NCI-H2029 (cell line): ENCODE data around the gene SLCO2A1.
A peak's percentile ranks its signal among the peaks of the same experiment; 100 is the strongest.

Experiments used
- DNase-seq: peaks from one replicate; lab custom pipeline; 2025; lab: John Stamatoyannopoulos, UW

Gene SLCO2A1

DNA sequence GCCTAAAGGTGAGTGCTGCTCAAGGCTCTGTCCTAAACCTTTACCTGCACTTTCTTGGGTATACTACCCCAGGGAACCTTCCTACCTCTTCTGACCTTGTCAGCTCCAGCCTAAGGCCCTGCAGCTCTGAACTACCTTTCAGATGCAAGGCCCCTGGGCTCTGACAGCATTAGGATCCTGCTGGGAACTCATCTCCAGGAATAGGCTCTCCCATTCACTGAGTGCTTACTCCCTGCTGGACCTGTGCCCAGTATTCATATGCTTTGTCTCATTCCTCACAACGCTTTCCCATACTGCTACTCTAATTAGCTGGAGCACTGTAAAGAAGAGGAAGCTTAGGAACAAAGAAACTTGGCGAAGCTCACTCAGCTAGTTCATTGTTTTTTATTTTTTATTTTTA is 80.3 kb downstream of the SLCO2A1 start:
- peak; percentile 82 for DNase-seq

DNA sequence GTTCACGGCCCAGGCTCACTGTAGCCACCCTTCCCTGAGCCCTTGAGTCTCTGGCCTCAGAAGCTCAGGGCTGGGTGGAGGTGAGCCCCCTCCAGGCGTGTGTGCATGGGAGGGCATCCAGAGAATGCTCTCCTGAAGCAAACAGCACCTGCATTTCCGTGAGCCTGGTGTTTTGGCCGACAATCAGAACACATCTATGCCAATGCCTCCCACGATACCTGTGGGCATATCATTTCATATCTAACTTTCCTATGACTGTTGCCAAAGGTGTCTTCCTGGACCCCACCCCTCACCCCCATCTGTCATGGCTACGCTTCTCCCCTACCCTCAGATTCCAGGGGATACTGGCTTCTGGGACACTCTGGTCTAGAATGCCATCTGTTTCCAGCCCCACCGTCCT is 80.7 kb downstream of the SLCO2A1 start:
- no peak for DNase-seq

DNA sequence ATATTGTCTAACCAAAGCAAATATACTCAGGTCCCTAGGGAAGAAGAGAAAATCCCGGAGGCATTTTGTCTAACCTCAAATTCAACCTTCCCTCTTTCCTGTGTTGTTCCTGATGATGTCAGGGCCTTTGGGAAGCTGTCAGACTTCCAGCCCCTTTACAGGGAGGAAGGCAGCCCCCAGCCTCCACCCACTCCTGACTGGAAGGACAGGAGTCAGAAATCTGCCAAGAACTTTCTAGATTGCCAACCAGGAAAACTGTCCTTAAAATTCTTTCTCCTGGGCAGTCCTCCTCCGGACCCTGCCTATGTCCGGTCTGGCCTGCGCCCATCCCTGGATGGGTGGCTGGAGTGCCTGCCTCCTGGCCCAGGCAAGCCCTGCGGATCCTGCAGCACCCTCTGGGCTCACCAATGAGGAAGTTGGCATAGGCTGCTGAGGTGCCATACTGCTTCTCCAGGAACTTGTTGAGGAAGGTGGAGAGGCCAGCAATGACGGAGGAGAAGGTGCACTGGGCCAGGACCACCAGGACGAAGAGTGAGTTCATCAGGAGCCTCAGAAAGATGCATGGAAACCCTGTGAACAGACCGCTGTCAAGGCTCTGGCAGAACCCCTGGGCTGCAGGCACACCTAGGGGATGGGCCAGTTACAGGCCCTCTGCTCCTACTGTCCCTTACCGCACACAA is 81.5 kb downstream of the SLCO2A1 start:
- DNase-seq: no peak

GRCh38 chr3:133945381-133946095 is 84.2 kb downstream of the SLCO2A1 start:
- no peak for DNase-seq

- DNase-seq: no peak
These were observed 84.9 kb downstream of the SLCO2A1 start for GRCh38 chr3:133944641-133945380.

DNA sequence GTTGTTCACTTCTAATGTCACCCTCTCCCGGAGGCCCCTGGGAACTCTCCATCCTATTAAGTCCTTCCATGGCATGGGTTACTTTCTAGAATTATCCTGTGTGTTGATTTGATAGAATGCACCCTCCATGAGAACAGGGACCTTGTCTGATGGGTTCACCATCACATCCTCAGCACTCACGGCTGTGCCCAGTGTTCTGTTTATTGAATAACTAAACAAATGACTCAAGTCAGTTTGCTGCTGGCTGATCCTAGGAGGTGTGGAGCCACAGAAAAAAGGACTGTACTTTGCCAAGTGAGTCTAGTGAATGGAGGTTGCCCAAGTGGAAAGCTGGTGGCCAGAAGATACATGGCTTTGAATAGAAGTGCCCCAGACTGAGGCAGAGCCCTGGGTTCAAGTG is 85.5 kb downstream of the SLCO2A1 start:
- DNase-seq: no peak

DNA sequence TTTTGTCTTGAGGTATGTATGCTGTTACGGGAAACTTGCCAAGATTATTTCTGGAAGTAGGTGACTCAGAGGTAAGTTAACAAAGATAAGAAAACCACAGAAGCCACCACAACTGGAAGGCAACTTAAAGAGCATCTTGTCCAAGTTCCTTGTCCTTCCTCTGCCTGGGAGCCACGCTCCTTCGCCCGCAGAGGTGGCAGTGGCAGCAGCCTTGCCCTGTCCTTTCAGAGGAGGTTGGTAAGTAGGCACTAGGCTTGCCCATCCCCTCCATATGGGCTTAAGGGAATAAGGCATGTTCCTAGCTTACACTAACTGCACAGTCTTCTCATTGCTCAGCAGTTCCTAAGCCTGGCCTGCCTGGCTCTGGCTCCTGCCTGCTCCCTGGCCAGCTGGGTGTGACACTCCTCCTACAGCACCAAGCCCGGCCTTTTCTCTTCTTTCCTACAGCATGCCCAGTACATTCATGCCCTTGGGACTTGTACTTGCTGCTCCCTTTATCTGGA is 86.0 kb downstream of the SLCO2A1 start:
- DNase-seq: no peak

DNA sequence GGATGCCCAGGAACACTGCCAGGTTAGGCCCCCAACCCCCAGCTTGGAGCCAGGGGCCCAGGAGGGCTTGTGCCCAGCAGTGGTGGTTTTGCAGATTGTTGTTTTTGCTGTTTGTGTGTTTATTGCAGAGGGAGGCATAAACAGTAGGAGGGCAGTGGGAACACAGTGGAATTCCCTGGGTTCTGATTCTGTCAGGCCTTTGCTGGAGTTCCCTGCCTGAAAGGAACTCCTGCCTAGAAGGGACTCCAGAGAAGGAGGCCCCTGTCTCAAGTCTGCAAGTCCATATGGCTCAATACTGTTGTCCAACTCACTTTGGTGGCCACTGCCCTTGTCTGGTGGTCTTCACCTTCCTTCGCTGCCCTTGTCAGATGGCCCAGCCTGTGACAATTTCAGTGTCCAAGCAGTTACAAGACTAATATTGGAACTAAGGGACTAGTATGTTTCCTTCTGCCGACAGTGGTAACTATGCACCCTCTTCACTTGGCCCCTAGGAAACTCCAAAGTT is 86.6 kb downstream of the SLCO2A1 start:
- DNase-seq: no peak

GRCh38 chr3:133941415-133941821 is 88.3 kb downstream of the SLCO2A1 start:
- DNase-seq: peak; percentile 45

DNA sequence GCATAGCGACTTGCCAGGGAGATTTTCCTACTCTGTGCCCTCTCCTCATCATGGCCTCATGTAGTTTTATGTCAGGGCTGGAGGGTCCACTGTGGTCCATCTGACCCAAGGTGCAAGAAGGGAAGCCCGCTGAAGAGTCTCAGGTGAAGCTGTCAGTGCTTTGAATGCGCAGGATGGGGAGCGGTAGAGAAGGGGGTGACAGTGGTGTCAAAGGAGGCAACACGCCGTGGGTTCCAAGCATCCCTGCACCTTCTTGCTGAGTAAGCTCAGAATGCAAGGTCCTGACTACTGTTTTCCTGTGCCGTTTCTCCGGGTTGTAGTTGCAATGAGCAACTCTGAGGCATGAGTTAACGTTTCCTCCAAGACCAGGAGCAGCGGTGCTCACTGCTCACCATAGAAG is 89.2 kb downstream of the SLCO2A1 start:
- no peak for DNase-seq

- DNase-seq: no peak
These were observed 90.3 kb downstream of the SLCO2A1 start for GRCh38 chr3:133939463-133939835.

GRCh38 chr3:133938770-133939462 is 90.8 kb downstream of the SLCO2A1 start:
- no peak for DNase-seq

DNA sequence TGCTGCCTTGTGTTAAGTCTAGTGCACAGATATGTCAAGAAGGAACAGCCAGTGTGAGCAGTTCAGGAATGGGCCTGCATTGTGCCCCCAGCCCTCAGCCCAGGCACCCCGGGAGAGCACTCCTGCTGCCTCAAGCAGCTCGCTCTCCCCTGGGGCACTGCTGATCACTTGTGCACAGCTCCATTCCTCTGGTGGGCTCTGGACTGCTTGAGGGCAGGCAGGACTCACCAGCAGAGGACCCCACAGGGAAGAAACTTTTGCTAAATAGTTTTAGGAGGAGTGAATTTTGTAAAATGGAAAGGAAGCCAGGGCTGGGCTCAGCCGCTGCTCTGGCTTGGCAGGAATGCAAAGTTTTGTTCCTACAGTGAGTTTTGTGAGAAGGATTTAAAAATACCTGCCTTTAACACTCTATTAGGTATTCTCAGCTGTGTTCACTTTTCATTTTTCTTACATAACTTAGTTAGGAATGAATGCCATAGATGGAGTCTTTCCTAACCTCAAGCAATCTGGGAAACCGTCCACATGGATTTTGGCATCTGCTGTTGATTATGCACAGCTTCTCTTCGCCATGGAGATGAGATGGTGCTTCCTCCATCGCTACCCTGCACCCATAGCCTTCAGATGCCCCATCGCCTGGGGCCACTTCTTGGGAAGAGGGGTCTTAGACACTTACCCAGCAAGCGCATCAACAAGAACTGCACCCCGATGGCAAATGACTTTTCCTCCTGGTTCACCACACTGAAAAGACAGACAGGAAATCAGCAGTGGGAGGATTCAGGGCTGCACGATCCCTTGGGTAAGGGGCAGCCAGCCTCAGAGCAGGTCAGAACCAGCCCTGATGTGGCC is 91.7 kb downstream of the SLCO2A1 start:
- no peak for DNase-seq

- no peak for DNase-seq
These were observed 92.6 kb downstream of the SLCO2A1 start for GRCh38 chr3:133937061-133937686.

- no peak for DNase-seq
These were observed 93.6 kb downstream of the SLCO2A1 start for GRCh38 chr3:133935843-133936769.

DNA sequence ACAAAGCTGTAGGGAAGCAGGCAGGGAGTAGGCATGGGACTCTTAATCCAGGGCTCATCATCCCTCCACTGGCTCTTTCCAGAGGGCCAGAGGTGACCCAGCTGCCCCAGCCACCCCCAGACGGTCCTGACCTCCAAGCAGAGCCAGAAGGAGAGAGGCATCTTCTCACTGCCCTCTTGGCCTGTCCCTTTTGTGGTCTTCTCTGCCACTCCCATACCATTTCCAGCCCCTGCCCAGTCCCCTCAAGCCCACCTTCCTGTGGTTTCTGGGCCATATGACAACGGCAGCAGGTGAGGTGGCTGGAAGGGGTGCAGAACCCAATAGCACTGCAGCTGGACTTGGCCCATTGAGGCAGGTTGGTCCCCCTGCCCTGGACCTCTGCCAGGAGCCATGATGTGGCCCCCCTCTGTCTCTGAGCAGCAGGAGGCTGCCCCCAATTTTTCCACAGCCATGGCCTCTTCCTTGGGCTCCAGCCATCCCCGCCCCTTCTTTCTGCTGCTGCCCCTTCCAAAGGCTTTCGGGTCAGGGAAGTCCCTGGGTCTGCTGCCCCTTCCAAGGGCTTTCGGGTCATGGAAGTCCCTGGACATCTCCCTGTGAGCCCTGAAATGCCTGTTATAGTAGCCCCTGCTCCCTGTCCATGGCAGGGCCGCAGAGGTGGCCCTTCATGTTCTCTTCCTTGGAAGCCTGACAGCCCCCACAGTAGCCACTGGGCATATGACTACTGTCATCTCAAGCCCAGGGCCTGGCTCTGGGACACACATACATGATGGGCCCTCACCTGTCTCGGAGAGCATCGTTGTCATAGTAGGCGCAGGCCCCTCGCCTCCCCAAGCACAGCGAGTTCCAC is 94.5 kb downstream of the SLCO2A1 start:
- DNase-seq: no peak

DNA sequence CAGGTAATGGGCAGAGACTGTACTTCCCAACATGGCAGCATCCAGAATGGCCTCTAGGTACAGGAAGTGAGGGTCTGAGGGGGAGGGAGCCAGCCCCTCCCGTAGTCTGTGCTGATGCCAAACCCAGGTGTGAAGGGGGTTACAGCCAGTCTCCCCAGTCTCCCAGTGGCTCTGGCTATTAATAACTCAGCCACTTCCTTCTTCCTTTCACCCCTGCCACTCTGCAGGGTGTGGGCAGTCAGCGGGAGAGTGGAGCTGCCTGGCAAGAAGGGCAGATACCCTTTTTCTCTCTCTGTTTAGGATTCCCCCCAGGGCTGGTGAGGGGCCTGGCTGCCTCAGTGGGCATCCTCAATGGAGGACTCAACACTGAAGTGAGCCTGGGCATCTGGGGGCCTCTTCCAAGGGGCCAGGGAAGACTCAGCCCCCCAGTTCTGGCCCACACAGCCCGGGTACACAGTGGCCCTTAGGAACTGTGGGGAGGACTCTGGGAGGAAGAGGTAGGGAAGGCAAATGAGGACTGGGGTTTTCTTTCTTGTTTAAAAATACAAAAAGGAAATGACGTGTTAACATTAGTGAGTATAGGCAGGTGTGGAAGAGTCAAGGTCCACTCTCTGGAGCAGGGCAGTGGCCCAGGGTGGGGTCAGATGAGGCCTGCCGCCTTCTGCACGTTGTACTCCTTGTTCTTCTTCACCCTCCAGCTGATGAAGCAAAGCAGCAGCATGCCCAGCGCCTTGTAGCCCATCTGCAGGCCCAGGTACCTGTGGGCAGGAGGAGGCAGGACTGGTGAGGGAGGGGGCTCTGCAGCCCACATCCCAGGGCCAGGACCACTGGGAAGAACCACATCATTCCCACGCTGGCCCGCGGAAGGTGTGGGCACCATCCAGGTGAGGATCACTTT is 95.4 kb downstream of the SLCO2A1 start:
- DNase-seq: no peak
